Keratinocyte (primary cell): Measurements from ENCODE around the gene SHQ1. TPM values are rescaled to one million over a fixed set of nuclear protein-coding genes. Genes with fewer than 3 reads are reported as not detected.
"Not testable (repeated sequence)": the region's sequence is repeated elsewhere in the genome, so short reads cannot be mapped to it uniquely, and the experiment has no call there.

ENCODE experiments used
- DNase-seq: peaks from one replicate; pipeline ENCODE4 v3.0.0-alpha.2; 2011; ENCODE audit warnings: low read depth, missing footprints, low spot score
- FAIRE-seq: peaks from 2 replicates; lab custom pipeline; 2011; peaks lifted over from hg19 to GRCh38; lab: Jason Lieb, UNC
- H2AFZ ChIP-seq: 2 replicates; pipeline ENCODE4 v1.6.0; 2012; ENCODE audit warnings: low read length, control low read depth, inconsistent platforms; ENCODE audit not compliant: control insufficient read depth
- H3K27ac ChIP-seq: 2 replicates; pipeline ENCODE4 v1.5.1; 2011; ENCODE audit warnings: low read length; ENCODE audit not compliant: control insufficient read depth, insufficient read depth
- H3K27me3 ChIP-seq: 3 replicates; pipeline ENCODE4 v1.6.0; 2011; ENCODE audit warnings: low read length; ENCODE audit not compliant: control insufficient read depth, insufficient read depth; ENCODE audit errors: extremely low read depth
- H3K36me3 ChIP-seq, 2 experiments: 2 replicates in 1 of 2; 3 replicates in 1 of 2; pipeline ENCODE4 v1.5.1; 2011; ENCODE audit warnings: low read length in 2 of 2, mild to moderate bottlenecking in 1 of 2; ENCODE audit not compliant: control insufficient read depth in 2 of 2, insufficient read depth in 2 of 2; ENCODE audit errors: extremely low read depth in 1 of 2
- H3K4me1 ChIP-seq: 3 replicates; pipeline ENCODE4 v1.5.1; 2011; ENCODE audit warnings: low read length; ENCODE audit not compliant: control insufficient read depth, insufficient read depth; ENCODE audit errors: extremely low read depth
- H3K4me2 ChIP-seq: 3 replicates; pipeline ENCODE4 v1.6.0; 2011; ENCODE audit warnings: low read depth, low read length; ENCODE audit not compliant: control insufficient read depth, insufficient read depth; ENCODE audit errors: extremely low read depth
- H3K4me3 ChIP-seq, 3 experiments: fragments of 200-600 bp in 1 of 3; sonication (generic) in 1 of 3; 2 replicates in 2 of 3; 3 replicates in 1 of 3; pipeline ENCODE4 v1.5.1; 2011 to 2016; ENCODE audit warnings: low read length in 3 of 3, mild to moderate bottlenecking in 3 of 3, control low read depth in 2 of 3, inconsistent platforms in 1 of 3, low read depth in 1 of 3, mixed read lengths in 1 of 3, mixed run types in 1 of 3, moderate library complexity in 1 of 3; ENCODE audit not compliant: control insufficient read depth in 2 of 3, insufficient read depth in 2 of 3; ENCODE audit errors: extremely low read depth in 1 of 3
- H3K79me2 ChIP-seq: 2 replicates; pipeline ENCODE4 v1.6.0; 2012; ENCODE audit warnings: low read length; ENCODE audit not compliant: control insufficient read depth, insufficient read depth
- H3K9ac ChIP-seq: 3 replicates; pipeline ENCODE4 v1.6.0; 2011; ENCODE audit warnings: low read length; ENCODE audit not compliant: control insufficient read depth, insufficient read depth; ENCODE audit errors: extremely low read depth
- H3K9me1 ChIP-seq: 3 replicates; pipeline ENCODE4 v1.6.0; 2011; ENCODE audit warnings: low read length; ENCODE audit not compliant: control insufficient read depth, insufficient read depth; ENCODE audit errors: extremely low read depth
- H3K9me3 ChIP-seq: 2 replicates; pipeline ENCODE4 v1.5.1; 2012; ENCODE audit warnings: low read depth, low read length; ENCODE audit not compliant: control insufficient read depth
- H4K20me1 ChIP-seq: 3 replicates; pipeline ENCODE4 v1.6.0; 2011; ENCODE audit warnings: low read length; ENCODE audit not compliant: control insufficient read depth, insufficient read depth; ENCODE audit errors: extremely low read depth
- EZH2 ChIP-seq: IDR thresholded peaks from one replicate; pipeline ENCODE4 v1.6.1; 2012; ENCODE audit warnings: inconsistent platforms, mild to moderate bottlenecking, low read length, moderate library complexity
- dilution Hi-C: fragments of 300-500 bp; cut with MboI; formaldehyde crosslinking; loops from one replicate; pipeline ENCODE4 v1.7.0; 2020; ENCODE audit warnings: low sequenced_read_pairs; ENCODE audit not compliant: extremely low pct_ligation_motif_present
- polyA plus RNA-seq, 5 experiments: library from polyadenylated mRNA; depleted of rRNA in 3 of 5; stranded (reverse) in 3 of 5; stranded (forward) in 1 of 5; unstranded in 1 of 5; fragments of >200 nt; gene quantifications; 1 replicate in 1 of 5; 2 replicates in 3 of 5; 3 replicates in 1 of 5; pipeline versions ENCODE4 v1.2.1 to v1.2.3, GENCODE V29; 2011 to 2012; ENCODE audit warnings: missing spikeins in 2 of 5, low read depth in 1 of 5, low replicate concordance in 1 of 5
- TF ChIP-seq, protein P1 (sequence below), 3 experiments: IDR thresholded peaks in 1 of 3; conservative IDR thresholded peaks in 1 of 3; optimal IDR thresholded peaks in 1 of 3; 2 replicates in 2 of 3; 3 replicates in 1 of 3; pipeline versions ENCODE3 to v1.5.1; 2011; ENCODE audit warnings: low read length in 3 of 3, mild to moderate bottlenecking in 3 of 3, moderate library complexity in 2 of 3, control low read depth in 1 of 3, inconsistent platforms in 1 of 3; ENCODE audit not compliant: insufficient read depth in 2 of 3; ENCODE audit errors: extremely low read depth in 1 of 3

The SHQ1 gene
- polyA plus RNA-seq, 1 donor (not counting 4 experiments of a cell fraction or from before 2014, with no cell fraction given), result 17.7 TPM

DNA sequence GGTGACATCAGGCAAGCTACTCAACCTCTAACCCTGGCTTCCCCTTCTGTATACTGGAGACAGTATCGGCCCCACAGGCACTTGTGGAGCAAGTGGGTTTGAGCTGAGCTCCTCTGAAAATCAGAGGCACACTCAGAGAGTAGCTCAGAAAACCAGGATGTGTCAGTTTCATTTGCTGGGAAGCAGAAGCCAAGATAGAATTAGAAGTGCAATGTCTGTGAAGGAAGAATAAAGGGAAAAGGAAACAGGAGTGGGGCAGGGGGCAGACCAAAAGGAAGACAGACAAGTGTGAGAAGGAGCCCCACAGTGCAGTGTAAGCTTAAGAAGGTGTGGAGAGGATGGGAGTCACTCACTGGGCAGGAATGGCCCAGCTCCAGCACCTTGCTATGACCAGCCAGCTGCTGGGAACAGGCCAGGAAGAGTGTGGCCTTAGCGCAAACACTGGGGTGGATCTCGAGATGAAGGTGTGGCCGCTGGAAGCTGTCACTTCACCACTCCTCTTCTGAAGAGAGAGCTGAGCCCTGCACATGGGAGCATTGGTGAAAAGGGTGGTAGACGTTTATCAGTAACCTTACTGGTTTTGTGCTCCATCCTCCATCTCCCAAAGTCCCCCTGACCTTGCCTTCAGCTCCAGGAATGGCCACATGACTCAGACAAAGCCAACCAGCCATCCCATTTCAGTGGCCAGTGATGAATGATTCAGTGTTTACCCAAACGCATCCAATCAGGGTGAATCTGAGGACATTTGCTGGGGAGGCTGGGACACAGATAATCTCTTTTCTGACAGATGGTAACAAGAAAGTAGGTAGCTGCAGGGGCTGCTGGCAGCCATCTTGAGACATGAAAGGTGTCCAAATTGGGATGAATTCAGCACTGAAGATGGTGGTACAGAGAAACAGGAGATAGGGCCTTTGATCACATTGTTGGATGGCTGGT is 108.4 kb downstream of the SHQ1 start:
- FAIRE-seq (no peak), DNase-seq (no peak)
- no peak overlapping the region for H2AFZ ChIP-seq
- no peak overlapping the region for H3K9ac ChIP-seq
- no peaks in the 10 kb centered on the region for H3K9me3 ChIP-seq
- no peak overlapping the region for H3K27ac ChIP-seq
- no peaks in the 10 kb centered on the region for H3K36me3 ChIP-seq
- no peaks in the 10 kb centered on the region for H3K4me1 ChIP-seq
- H3K4me2 ChIP-seq, result no peak overlapping the region
- no peaks in the 10 kb centered on the region for H4K20me1 ChIP-seq
- dilution Hi-C loops, result no loop called here
- H3K9me1 ChIP-seq, result no peaks in the 10 kb centered on the region
- no peaks in the 10 kb centered on the region for H3K79me2 ChIP-seq
- no peak overlapping the region for H3K4me3 ChIP-seq
- H3K27me3 ChIP-seq, result peaks cover 6% of the 10 kb centered on the region
- TF ChIP-seq, protein P1, sequence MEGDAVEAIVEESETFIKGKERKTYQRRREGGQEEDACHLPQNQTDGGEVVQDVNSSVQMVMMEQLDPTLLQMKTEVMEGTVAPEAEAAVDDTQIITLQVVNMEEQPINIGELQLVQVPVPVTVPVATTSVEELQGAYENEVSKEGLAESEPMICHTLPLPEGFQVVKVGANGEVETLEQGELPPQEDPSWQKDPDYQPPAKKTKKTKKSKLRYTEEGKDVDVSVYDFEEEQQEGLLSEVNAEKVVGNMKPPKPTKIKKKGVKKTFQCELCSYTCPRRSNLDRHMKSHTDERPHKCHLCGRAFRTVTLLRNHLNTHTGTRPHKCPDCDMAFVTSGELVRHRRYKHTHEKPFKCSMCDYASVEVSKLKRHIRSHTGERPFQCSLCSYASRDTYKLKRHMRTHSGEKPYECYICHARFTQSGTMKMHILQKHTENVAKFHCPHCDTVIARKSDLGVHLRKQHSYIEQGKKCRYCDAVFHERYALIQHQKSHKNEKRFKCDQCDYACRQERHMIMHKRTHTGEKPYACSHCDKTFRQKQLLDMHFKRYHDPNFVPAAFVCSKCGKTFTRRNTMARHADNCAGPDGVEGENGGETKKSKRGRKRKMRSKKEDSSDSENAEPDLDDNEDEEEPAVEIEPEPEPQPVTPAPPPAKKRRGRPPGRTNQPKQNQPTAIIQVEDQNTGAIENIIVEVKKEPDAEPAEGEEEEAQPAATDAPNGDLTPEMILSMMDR (optimal IDR thresholded peaks at IDR 0.05 in 1 of 3, IDR thresholded peaks at IDR 0.05 in 1 of 3, conservative IDR thresholded peaks at IDR 0.05 in 1 of 3; ENCODE audit: extremely low read depth in 1 of 3, insufficient read depth in 2 of 3, low read length in 3 of 3), result no peak
- TF ChIP-seq EZH2, result no peak

DNA sequence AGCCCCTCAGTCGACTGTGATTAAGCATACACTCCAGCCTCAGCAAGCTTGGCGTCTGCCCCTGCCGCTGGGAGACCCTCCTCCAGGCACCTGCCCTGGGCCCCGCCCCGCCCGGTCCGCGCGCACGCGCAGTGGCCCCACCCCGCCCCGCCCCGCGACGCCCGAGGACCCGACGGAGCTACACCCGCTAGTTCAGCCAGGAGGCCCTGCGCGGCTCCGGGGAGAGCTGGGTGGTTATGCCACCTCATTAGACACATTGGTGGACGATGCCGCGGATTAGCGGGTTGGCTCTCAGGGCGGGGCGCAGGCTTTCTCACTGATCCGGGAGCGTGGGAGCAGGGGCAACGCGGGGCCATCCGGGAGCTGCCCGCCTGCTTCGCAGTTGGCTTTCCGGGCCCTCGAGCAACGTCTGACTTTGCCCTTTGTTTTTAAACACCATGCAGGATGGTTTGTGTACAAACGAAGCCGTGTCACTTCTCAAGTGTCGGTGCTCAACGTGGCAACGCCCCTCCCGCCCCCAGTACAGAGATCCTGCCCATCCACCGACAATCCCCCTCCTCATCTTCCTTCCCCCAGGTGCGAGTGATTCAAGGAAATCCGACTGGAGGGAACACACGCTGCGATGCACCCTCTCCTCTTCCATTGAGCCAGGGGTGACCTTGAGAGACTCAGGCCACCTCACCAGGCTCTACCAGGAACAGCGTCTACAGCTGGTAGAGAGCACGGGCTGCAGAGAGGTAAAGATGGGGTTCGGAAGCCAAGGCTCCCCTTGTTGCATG is 109.3 kb downstream of the SHQ1 start:
- no peaks in the 10 kb centered on the region for H3K9me3 ChIP-seq
- H3K36me3 ChIP-seq, result no peaks in the 10 kb centered on the region
- H3K4me1 ChIP-seq, result no peaks in the 10 kb centered on the region
- peaks cover 6% of the 10 kb centered on the region for H3K27me3 ChIP-seq
- no peak for TF ChIP-seq EZH2
- TF ChIP-seq, protein P1 (optimal IDR thresholded peaks at IDR 0.05 in 1 of 3, IDR thresholded peaks at IDR 0.05 in 1 of 3, conservative IDR thresholded peaks at IDR 0.05 in 1 of 3; ENCODE audit: extremely low read depth in 1 of 3, insufficient read depth in 2 of 3, low read length in 3 of 3), result no peak
- H3K27ac ChIP-seq, result no peak overlapping the region
- dilution Hi-C loops, result no loop called here
- peak overlapping the region; percentile 48 for H3K4me2 ChIP-seq
- H3K4me3 ChIP-seq, result peak overlapping the region in 2 of 3 experiments; percentile 27 to 34
- H3K79me2 ChIP-seq, result no peaks in the 10 kb centered on the region
- no peak for FAIRE-seq
- H4K20me1 ChIP-seq, result no peaks in the 10 kb centered on the region
- DNase-seq, result no peak
- no peak overlapping the region for H3K9ac ChIP-seq
- H3K9me1 ChIP-seq, result no peaks in the 10 kb centered on the region
- peak overlapping the region; percentile 56 for H2AFZ ChIP-seq

DNA sequence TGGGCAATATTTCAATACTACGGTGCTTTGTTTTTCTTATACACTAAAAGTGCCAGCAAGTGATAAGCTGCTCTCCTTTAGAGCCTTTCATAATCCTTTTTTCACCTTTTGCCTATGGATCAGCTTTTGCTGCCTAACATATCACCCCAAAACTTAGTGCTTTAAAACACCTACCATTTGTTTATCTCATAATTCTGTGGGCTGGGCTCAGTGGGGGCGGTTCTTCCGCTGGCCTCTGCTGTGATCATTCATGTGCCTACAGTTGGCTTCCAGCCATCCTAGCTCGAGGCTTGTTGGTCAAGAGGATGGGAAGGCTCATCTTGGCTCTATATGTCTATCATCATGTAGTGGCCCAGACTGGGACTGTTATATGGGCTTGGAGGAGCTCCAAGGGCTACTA is 113.2 kb downstream of the SHQ1 start:
- dilution Hi-C loops, H2AFZ ChIP-seq, H3K4me2 ChIP-seq, DNase-seq, H3K27me3 ChIP-seq, H3K9me1 ChIP-seq, H3K9me3 ChIP-seq, H3K36me3 ChIP-seq, H3K9ac ChIP-seq, H3K79me2 ChIP-seq, H3K27ac ChIP-seq, H3K4me3 ChIP-seq, H3K4me1 ChIP-seq, H4K20me1 ChIP-seq: not testable (repeated sequence)
- peak; percentile 26 for FAIRE-seq
